ENCODE measurements around the gene DDA1. TPM values are rescaled to one million over a fixed set of nuclear protein-coding genes. Genes with fewer than 3 reads are reported as not detected.
A peak's percentile ranks its signal among the peaks of the same experiment; 100 is the strongest.

DDA1 gene
- total RNA-seq, 1 donor from 2014 or later: 32.2 TPM

DNA sequence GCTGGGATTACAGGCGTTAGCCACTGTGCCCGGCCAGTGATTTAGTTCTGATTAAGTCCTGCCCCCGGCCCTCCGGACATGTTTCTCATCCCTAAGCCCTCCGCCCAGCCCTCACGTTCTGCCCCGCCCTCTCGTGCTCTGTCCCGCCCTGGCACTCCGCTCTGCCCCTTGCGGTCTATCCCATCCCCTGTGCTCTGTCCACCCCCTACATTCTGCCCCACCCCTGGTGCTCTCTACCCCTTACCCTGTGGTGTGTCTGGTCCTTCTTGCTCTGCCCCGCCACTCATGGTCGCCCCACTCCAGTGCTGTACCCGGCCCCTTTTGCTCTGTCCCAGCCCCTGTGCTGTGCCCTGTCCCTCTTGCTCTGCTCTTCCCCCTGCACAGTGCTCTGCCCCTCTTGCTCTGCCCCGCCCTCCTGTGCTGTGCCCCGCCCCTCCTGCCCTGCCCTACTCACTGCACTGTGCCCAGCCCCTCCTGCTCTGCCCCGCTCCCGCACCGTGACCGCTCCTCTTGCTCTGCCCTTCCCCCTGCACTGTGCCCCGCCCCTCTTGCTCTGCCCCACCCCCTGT, 31.0 kb downstream of the DDA1 start:
- intact Hi-C loops (cut with DNase I): no loop called here
- Histone ChIP-seq H3K27ac (no peak overlapping the region), H3K27me3 (ENCODE audit: low read depth) (no peaks in the 10 kb centered on the region), H3K4me3 (no peak overlapping the region), H3K36me3 (peaks cover 8% of the 10 kb centered on the region), H3K4me1 (peaks cover 19% of the 10 kb centered on the region), H3K9me3 (no peaks in the 10 kb centered on the region)
- no peak for DNase-seq
- TF ChIP-seq, protein P1, sequence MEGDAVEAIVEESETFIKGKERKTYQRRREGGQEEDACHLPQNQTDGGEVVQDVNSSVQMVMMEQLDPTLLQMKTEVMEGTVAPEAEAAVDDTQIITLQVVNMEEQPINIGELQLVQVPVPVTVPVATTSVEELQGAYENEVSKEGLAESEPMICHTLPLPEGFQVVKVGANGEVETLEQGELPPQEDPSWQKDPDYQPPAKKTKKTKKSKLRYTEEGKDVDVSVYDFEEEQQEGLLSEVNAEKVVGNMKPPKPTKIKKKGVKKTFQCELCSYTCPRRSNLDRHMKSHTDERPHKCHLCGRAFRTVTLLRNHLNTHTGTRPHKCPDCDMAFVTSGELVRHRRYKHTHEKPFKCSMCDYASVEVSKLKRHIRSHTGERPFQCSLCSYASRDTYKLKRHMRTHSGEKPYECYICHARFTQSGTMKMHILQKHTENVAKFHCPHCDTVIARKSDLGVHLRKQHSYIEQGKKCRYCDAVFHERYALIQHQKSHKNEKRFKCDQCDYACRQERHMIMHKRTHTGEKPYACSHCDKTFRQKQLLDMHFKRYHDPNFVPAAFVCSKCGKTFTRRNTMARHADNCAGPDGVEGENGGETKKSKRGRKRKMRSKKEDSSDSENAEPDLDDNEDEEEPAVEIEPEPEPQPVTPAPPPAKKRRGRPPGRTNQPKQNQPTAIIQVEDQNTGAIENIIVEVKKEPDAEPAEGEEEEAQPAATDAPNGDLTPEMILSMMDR (IDR thresholded peaks at IDR 0.05): no peak
- no peak for ATAC-seq

DNA sequence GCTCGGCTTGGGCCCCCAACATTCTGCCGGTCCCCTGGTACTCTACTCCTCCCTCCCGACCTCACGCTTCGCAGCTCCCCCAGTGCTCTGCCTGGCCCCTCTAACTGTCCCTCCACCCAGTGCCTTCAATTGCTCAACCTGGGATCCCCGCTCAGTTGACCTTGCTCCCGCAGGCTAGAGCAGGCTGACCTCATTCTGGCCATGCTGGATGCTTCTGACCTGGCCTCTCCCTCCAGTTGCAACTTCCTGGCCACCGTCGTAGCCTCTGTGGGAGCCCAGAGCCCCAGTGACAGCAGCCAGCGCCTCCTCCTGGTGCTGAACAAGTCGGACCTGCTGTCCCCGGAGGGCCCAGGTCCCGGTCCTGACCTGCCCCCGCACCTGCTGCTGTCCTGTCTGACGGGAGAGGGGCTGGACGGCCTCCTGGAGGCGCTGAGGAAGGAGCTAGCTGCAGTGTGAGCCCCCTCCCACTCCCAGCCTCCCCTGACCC, 31.6 kb downstream of the DDA1 start:
- Histone ChIP-seq H3K4me3 (no peak overlapping the region), H3K27ac (no peak overlapping the region), H3K36me3 (peaks cover 8% of the 10 kb centered on the region), H3K9me3 (no peaks in the 10 kb centered on the region), H3K4me1 (peaks cover 15% of the 10 kb centered on the region), H3K27me3 (ENCODE audit: low read depth) (no peaks in the 10 kb centered on the region)
- no peak for ATAC-seq
- DNase-seq: no peak
- TF ChIP-seq, protein P1 (IDR thresholded peaks at IDR 0.05): no peak
- intact Hi-C loops (cut with DNase I): no loop called here

DNA sequence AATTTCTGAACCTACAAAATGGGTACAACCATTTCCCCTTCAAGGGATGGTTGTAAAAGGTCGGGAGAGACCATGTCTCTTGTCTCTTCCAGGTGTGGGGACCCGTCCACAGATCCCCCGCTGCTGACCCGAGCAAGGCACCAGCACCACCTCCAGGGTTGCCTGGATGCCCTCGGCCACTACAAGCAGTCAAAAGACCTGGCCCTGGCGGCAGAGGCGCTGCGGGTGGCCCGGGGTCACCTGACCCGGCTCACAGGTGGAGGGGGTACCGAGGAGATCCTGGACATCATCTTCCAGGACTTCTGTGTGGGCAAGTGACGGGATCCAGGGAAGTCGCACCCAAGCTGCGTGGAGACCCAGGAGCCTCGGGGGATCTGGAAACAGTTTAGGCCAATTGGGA, 32.0 kb downstream of the DDA1 start:
- DNase-seq: no peak
- H3K27ac ChIP-seq: no peak overlapping the region
- intact Hi-C loops (cut with DNase I): no loop called here
- TF ChIP-seq, protein P1 (IDR thresholded peaks at IDR 0.05): no peak
- H3K4me3 ChIP-seq: no peak overlapping the region
- peaks cover 15% of the 10 kb centered on the region for H3K4me1 ChIP-seq
- peaks cover 8% of the 10 kb centered on the region for H3K36me3 ChIP-seq
- no peak for ATAC-seq
- no peaks in the 10 kb centered on the region for H3K9me3 ChIP-seq
- no peaks in the 10 kb centered on the region for H3K27me3 ChIP-seq (ENCODE audit: low read depth)

DNA sequence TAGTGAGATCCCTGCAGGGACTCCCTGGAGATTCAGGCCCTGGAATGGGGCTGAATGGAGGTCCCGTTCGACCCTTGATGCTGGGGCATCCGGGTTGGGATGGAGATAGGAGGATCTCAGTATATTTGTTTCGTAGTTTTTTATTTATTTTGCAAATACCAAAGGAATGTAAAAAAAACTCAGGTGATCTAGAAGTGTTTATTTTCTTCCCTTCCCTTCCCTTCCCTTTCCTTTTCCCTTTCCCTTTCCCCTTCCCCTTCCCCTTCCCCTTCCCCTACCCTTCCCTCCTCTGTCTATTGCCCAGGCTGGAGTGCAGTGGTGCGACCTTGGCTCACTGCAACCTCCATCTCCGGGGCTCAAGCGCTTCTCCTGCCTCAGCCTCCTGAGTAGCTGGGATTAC, 32.5 kb downstream of the DDA1 start:
- peaks cover 8% of the 10 kb centered on the region for H3K36me3 ChIP-seq
- ATAC-seq (no peak), DNase-seq (no peak)
- H3K4me1 ChIP-seq: peaks cover 20% of the 10 kb centered on the region
- H3K27ac ChIP-seq: no peak overlapping the region
- TF ChIP-seq, protein P1 (IDR thresholded peaks at IDR 0.05): no peak
- no peaks in the 10 kb centered on the region for H3K9me3 ChIP-seq
- no peak overlapping the region for H3K4me3 ChIP-seq
- intact Hi-C loops (cut with DNase I): no loop called here
- H3K27me3 ChIP-seq (ENCODE audit: low read depth): no peaks in the 10 kb centered on the region

DNA sequence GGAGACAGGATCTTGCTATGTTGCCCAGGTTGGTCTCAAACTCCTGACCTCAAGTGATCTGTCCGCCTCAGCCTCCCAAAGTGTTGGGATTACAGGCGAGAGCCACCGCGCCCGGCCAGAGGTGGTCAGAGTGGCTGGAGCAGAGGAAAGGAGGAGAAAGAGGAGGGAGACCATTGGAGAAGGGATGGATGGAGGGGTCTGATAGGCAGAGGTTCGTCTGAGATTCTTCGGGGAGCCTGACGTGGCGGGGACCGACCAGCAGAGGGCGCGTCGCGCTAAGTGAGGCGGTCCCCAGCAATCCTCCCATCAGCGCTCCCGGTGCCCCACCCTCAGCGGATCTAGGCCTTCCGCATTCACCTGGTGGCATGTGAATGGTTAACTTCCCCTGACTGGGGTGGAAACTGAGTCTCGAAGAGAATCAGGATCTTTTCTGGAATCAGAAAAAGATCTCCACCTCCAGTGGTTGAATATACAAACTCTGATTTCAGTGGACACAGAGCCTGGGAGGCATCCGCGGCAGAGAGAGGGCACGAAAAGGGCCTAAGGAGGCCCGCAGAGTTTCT, 36.8 kb downstream of the DDA1 start:
- Histone ChIP-seq H3K36me3 (peaks cover 6% of the 10 kb centered on the region), H3K4me3 (no peak overlapping the region), H3K27me3 (ENCODE audit: low read depth) (no peaks in the 10 kb centered on the region), H3K9me3 (no peaks in the 10 kb centered on the region), H3K4me1 (peaks cover 37% of the 10 kb centered on the region), H3K27ac (no peak overlapping the region)
- TF ChIP-seq, protein P1 (IDR thresholded peaks at IDR 0.05): peak; percentile 95
- DNase-seq (peak; percentile 85), ATAC-seq (peak; percentile 90 to 91)
- intact Hi-C loops (cut with DNase I): loop anchor here (5.0 kb wide), 1 partner anchor 41 kb away; no protein-coding TSS in a partner anchor
